ENCODE measurements around the gene CH25H.

Gene CH25H

GRCh38 chr10:89228962-89229361 is 21.8 kb upstream of the CH25H start:
- no peak for DNase-seq

GRCh38 chr10:89228146-89228545 is 21.0 kb upstream of the CH25H start:
- DNase-seq: no peak

GRCh38 chr10:89226891-89227290 is 19.8 kb upstream of the CH25H start:
- no peak for DNase-seq

GRCh38 chr10:89224739-89225443 is 17.8 kb upstream of the CH25H start:
- DNase-seq: no peak

- DNase-seq: no peak
Measured at GRCh38 chr10:89221919-89222318, 14.8 kb upstream of the CH25H start.

DNA sequence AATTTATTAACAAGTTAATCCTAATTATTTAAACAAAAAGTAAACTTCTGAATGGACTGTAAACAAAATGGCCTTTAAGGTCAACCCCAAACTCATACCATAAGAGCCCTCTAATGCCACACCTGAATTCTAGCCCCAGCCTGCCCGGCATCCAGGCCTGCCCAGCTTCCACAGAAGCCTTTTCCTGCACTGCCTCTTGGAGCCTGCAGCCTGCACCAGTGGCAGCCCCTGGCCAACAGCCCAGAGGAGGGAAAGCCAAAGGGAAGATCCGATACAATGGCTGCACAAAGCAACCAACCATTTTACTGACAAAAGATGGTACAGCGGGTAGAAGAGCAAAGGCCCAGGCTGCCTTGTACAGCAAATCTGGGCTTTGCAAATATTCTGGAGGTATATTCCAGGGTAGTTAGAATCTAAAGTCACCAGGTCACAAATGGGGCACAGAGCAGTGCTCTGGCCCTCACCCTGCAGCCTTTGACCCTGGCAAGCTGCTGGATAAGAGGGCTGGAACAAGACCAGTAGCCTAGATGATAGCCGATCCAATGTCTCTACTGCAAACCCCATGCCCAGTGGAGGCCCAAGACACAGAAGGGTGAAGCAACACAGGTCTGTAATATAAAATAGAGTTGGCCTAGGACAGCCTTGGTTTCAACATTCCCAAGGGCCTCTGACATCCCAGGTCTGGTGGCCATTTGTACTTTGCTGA is 12.5 kb upstream of the CH25H start:
- no peak for DNase-seq

- DNase-seq: no peak
Measured at GRCh38 chr10:89217057-89217990, 10.2 kb upstream of the CH25H start.

DNA sequence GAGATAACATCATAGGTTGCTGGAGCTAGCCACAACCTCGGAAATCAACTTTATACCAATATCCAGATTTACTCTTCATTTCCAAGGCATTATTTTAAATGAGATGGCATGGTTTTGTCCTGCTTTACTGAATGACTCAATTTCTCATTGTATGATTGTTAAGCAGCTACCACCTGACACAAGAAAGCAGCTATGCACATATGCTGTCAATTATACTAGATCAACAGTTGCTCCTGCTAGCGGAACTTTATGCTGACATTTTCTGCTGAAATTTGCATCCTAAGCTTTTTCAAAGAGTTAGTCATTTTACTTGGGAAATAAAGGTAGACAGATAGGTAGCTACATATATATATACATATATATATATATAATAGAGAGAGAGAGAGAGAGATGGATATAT is 8.9 kb upstream of the CH25H start:
- DNase-seq: no peak

GRCh38 chr10:89215511-89215910 is 8.4 kb upstream of the CH25H start:
- no peak for DNase-seq

- no peak for DNase-seq
Measured at GRCh38 chr10:89214566-89215165, 7.5 kb upstream of the CH25H start.

DNA sequence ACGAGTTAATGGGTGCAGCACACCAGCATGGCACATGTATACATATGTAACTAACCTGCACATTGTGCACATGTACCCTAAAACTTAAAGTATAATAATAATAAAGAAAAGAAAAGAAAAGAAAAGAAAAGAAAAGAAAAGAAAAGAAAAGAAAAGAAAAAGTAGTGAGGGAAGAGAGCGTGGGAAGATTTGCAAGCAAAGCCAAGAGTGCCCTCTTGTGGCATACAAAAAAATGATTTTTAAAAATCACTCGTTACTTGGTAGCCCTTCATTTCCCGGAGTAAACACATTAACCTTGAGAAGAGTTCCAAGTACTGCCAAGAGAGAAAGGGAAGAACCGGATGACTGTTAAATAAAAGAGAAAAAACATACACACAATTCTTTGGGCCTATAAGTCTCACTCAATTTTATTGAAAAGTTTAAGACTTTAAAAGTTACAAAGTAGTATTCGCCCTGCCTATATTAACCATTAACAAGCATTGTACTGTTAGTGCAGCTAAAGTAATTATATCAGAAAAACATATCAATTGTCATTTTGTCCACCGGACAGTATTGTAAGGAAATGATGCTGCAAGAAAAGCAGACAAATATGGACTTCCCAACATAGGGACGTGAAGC is 6.2 kb upstream of the CH25H start:
- no peak for DNase-seq

GRCh38 chr10:89210794-89211425 is 3.8 kb upstream of the CH25H start:
- DNase-seq: no peak

- DNase-seq: no peak
Measured at GRCh38 chr10:89209718-89210117, 2.6 kb upstream of the CH25H start.

- DNase-seq: no peak
Measured at GRCh38 chr10:89207801-89208551, 859 bp upstream of the CH25H start.

- no peak for DNase-seq
Measured at GRCh38 chr10:89206402-89207180, 526 bp downstream of the CH25H start.

GRCh38 chr10:89204621-89205185 is 2.4 kb downstream of the CH25H start:
- DNase-seq: no peak

DNA sequence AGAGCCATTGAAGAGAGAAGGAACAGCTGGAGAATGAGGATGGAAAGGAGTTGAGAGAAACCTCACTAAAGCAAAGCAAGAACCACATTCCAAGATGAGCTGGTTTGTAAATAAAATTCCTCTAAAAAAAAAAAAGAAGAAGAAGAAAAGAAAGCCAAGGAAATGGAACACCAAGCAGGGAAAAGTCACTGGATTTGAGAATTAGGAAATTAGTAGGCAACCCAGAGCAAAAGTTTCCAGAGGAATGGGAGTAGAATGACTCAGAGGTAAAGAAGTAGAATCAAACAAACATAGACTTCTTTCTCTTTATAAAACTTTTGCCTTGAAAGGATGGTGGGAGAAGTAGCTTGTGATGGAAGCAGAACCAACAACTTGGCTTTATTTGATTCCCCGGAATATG is 3.9 kb downstream of the CH25H start:
- no peak for DNase-seq

DNA sequence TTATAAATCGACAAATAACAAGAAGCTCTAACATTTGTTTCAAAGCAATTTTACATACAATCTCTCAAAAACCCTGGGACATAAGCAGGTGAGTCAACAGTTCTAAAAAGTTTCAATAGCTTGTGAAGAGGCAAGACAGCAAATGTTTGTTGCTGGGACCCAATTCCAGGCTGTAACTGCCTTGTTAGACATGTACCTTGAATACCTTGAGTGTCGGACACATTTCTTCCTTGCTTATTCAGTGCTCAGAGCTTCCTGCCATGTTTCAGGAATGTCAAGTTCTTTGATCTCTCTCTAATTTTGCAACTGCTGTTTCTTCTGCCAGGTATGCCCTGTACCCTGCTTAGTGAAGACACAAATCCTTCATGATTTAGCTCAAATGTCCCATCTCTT is 5.1 kb downstream of the CH25H start:
- no peak for DNase-seq

- no peak for DNase-seq
Measured at GRCh38 chr10:89201345-89202032, 5.6 kb downstream of the CH25H start.

DNA sequence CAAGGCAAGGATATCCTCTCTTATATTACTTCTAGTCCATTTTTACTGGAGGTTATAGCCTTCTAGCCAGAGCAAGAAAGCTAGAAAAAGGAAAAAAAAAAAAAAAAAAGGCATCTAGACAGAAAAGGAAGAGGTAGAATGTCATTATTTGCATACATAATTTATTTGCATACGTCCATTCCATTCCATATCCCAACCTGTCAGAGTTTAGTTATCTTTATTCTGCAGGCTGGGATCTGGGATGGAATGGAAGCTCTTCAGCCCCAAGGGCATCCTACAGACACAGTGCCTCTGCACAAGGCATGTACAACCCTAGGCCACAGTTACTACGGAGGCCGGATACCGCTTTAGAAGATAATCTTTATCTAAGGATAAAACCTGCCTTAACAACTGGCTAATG is 9.6 kb downstream of the CH25H start:
- no peak for DNase-seq

Data from DMS79 (cell line).